ENCODE measurements around the gene PRH2.

Gene PRH2

GRCh38 chr12:10928746-10929286 is at the start of gene PRH2:
TSS of gene PRH2 (plus strand) at chr12:10929236. CDS start at chr12:10929274, 38 bp downstream.
- no peak for DNase-seq

GRCh38 chr12:10884086-10884725 is 44.8 kb upstream of the PRH2 start, which contains the start of gene PRH1:
TSS of gene PRH1 (minus strand) at chr12:10884255. CDS start at chr12:10884217, 38 bp downstream.
- no peak for DNase-seq

- DNase-seq, result no peak
Observed at GRCh38 chr12:10889226-10889625, 39.8 kb upstream of the PRH2 start.

GRCh38 chr12:10891937-10892336 is 37.1 kb upstream of the PRH2 start:
- no peak for DNase-seq

DNA sequence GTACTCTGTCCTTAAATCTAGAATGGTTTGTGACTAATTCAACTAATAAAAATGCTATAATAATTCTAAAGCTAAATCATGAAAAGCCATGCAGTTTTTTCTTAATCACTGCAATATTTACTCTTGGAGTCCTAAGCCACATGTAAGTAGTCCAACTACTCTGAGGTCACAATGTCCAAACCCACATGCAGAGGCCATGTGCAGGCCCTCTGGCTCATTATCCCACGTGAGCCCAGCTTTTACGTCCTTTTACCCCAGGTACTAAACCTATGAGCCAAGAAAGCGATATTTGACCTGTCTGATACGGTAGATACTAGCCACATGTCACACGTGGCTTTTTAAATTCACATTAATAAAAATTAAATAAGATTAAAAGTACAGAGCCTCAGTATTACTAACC is 32.2 kb upstream of the PRH2 start:
- DNase-seq, result no peak

GRCh38 chr12:10900530-10900929 is 28.5 kb upstream of the PRH2 start:
- no peak for DNase-seq

- no peak for DNase-seq
Observed at GRCh38 chr12:10900972-10901371, 28.1 kb upstream of the PRH2 start.

DNA sequence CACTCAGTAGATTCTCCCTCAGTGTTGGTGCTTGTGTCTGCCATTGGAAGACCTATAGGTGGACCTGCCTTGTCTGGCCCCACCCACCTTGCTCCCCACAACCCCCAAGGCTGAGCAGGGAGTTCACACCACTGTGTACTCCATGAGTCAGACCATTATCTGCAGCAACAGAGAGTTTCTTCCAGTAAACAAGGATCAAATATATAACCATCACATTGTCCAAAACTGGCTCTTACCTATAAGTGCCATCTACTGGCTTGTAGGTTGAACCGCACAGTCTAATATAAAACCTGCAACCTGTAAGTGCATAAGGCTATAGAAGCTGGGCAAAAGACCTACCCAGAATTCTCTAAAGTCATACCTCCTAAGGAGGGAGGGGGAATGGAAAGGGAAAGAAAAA is 27.6 kb upstream of the PRH2 start:
- no peak for DNase-seq

DNA sequence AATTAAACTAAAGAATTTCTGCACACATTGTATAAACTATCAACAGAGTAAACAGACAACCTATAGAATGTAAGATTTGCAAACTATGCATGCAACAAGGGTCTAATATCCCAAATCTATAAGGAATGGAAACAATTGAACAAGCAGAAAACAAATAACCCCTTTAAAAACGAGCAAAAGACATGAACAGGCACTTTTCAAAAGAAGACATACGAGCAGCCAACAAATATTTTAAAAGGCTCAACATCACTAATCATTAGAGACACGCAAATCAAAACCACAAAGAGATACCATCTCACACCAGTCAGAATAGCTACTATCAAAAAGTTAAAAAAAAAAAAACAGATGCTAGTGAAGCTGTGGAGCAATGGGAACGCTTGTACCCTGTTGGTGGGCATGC is 24.4 kb upstream of the PRH2 start:
- no peak for DNase-seq

- DNase-seq, result no peak
Observed at GRCh38 chr12:10909462-10909861, 19.6 kb upstream of the PRH2 start, which contains the start of gene TAS2R13. TSS of gene TAS2R13 (minus strand) at chr12:10909562. CDS start at chr12:10909298, 264 bp downstream.

- DNase-seq, result no peak
Observed at GRCh38 chr12:10910380-10910779, 18.7 kb upstream of the PRH2 start.

DNA sequence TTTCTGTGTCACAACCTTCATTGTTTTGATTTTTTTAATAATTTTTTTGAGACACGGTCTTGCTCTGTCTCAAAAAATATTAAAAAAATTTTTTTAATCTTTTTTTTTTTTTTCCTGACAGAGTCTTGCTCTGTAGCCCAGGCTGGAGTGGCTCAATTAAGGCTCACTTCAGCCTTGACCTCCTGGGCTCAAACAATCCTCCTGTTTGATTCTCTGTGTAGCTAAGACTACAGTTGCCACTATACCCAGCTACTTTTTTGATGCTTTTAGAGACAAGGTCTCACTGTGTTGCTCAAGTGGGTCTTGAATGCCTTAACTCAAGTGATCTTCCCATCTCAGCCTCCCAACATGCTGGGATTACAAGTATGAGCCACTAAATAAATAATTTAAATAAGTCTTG is 9.2 kb upstream of the PRH2 start:
- DNase-seq, result peak in 1 of 3 experiments; percentile 7

DNA sequence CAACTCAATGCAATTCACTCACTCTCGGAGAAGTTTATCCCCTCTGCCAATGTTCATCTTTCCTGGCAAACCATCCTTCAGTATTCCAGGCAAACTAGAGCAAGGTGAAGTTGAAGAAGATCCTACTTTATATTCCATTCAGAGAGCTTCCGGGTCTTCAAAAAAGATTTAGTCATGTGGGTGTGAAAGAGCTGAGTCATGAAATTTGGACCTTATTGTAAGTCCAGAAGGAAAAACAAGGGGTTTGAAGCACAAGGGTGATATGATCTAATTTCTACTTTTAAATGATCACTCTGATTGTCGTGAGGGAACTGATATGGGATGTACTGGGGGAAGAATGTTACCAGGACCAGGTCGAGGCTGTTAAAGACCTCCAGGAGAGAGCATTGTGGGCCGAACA is 2.8 kb upstream of the PRH2 start:
- no peak for DNase-seq

- DNase-seq, result no peak
Observed at GRCh38 chr12:10936506-10936905, 7.5 kb downstream of the PRH2 start.

DNA sequence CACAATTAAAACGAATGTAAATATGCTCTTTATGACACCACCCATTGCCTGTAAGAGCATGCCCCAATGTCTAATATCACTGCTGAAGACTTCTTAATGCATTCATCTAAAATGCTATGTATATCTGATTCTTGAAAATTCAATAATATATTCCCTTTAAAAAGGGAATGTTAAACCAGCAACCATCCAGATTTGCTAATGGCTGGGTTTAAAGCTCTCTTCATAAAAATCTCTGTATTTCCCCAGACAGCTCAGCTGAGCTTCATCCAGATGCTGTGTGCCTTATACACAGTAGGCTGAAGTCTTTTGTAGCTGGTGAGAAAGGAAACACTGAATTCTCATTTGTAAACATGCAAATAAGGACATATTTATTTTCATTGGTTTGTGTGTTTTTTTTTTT is 10.1 kb downstream of the PRH2 start, which contains the start of gene TAS2R14:
TAS2R14 (minus strand) TSS at position 101 of the 400 bp plus-strand sequence; CDS start at position 45, 56 bp downstream.
- no peak for DNase-seq

GRCh38 chr12:10940389-10940788 is 11.4 kb downstream of the PRH2 start:
- DNase-seq, result no peak

- no peak for DNase-seq
Observed at GRCh38 chr12:10941369-10941768, 12.3 kb downstream of the PRH2 start.

DNA sequence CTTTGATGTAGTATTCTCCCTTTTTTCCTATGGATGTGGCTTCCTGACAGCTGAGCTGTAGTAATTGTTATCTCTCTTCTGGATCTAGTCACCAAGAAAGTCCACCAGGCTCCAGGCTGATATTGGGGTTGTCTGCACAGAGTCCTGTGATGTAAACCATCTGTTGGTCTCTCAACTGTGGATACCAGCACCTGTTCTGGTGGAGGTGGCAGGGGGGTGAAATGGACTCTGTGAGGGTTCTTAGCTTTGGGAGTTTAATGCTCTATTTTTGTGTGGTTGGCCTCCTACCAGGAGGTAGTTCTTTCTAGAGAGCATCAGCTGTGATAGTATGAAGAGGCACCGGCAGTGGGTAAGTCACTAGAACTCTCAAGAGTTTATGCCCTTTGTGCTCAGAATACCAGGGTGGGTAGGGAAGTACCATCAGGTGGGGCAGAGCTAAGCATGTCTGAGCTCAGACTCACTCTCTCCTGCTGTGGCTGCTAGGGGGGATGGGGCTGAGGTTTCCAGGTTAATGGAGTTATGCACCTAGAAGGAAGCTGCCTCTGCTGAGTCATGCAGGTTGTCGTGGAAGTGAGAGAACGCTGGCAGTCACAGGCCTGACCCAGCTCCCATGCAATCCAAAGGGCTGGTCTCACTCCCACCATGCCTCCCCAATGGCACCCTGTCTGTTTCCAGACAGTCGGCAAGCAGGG is 13.0 kb downstream of the PRH2 start:
- DNase-seq, result peak in 1 of 3 experiments; percentile 18

- DNase-seq, result no peak
Observed at GRCh38 chr12:10943167-10943566, 14.1 kb downstream of the PRH2 start.

DNA sequence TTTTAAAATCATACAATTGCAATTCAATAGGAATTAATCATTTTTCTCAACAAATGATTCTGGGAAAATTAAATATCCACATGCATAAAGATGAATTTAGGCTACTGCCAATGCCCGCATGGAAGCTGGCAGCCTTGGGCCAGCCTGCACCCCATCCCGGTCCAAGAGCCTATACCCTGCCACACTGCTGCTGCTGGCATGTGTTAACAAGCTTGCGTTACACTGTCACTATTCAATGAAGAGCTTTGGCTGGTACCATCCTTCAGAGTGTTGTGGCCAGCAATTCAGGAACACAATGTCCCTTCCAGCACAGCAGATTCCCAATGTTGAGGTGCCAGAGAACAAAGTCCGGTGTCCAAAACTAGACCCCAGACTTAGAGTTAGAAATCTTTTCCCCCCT is 23.6 kb downstream of the PRH2 start:
- DNase-seq, result no peak

DNA sequence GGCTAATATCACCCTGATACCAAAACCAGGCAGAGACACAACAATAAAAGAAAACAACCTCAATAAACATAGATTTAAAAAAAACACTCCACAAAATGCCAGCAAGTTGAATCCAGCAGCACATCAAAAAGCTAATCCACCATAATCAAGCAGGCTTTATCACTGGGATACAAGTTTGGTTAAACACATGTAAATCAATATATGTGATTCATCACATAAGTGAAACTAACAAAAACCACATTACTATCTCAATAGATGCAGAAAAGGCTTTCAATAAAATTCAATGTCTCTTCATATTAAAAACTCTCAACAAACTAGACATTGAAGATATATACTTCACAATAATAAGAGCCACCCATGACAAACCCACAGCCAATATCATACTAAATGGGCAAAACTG is 27.0 kb downstream of the PRH2 start:
- no peak for DNase-seq

- DNase-seq, result no peak
Observed at GRCh38 chr12:10957741-10958140, 28.7 kb downstream of the PRH2 start.

- peak in 1 of 3 experiments; percentile 35 for DNase-seq
Observed at GRCh38 chr12:10959804-10960203, 30.8 kb downstream of the PRH2 start.

DNA sequence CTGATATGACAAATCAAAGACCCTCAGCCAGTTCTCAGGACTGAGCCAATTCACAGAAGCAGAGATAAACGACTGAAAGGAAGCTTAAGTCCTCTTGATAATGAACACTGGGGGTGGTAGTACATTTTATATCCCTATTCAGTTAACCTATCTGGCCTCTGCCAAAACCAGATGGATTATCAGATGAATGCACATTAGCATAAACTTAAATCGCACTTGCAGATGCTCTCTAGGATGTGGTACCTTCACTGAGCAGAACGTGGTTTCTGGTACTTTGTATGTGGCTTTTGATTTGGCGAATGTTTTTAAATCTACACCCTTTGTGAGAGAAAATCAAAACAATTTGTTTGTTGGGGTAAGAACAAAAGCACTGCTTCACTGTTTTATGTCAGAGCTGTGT is 31.2 kb downstream of the PRH2 start:
- DNase-seq, result no peak

All from NCI-H1417 (cell line).